Stimulated activated CD8-positive, alpha-beta memory T cell treated with anti-CD3 and anti-CD28 coated beads, Interleukin-12 subunit alpha, Interleukin-12 subunit beta, amount 100 ng/mL, for 1 hour (primary cell): ENCODE results near the gene ZDHHC6.
A peak's percentile ranks its signal among the peaks of the same experiment; 100 is the strongest.
"Not testable (repeated sequence)": the region's sequence is repeated elsewhere in the genome, so short reads cannot be mapped to it uniquely, and the experiment has no call there.

Experiments used
- DNase-seq: peaks from one replicate; pipeline ENCODE4 v3.0.0-alpha.2; 2020; ENCODE audit warnings: low read depth

The ZDHHC6 gene

GRCh38 chr10:112446855-112447619, at the start of gene ZDHHC6, which contains the start of gene VTI1A:
TSS of gene ZDHHC6 (minus strand) at chr10:112446914. CDS start at chr10:112445436, 1,478 bp downstream.
TSS of gene VTI1A (plus strand) at chr10:112447215. CDS start at chr10:112447374, 159 bp downstream.
- peak; percentile 70 for DNase-seq

GRCh38 chr10:112492736-112493135, 46.0 kb upstream of the ZDHHC6 start:
- no peak for DNase-seq

- DNase-seq = no peak
Observed at GRCh38 chr10:112491144-112491543, 44.4 kb upstream of the ZDHHC6 start.

- DNase-seq = no peak
Observed at GRCh38 chr10:112490545-112490944, 43.8 kb upstream of the ZDHHC6 start.

GRCh38 chr10:112487964-112488363, 41.2 kb upstream of the ZDHHC6 start:
- DNase-seq = no peak

GRCh38 chr10:112484399-112484798, 37.7 kb upstream of the ZDHHC6 start:
- no peak for DNase-seq

GRCh38 chr10:112481602-112482001, 34.9 kb upstream of the ZDHHC6 start:
- no peak for DNase-seq

GRCh38 chr10:112475575-112476218, 29.0 kb upstream of the ZDHHC6 start:
- no peak for DNase-seq

GRCh38 chr10:112471878-112472487, 25.3 kb upstream of the ZDHHC6 start:
- no peak for DNase-seq

GRCh38 chr10:112467541-112468075, 20.9 kb upstream of the ZDHHC6 start:
- no peak for DNase-seq

GRCh38 chr10:112466802-112467201, 20.1 kb upstream of the ZDHHC6 start:
- no peak for DNase-seq

- no peak for DNase-seq
Observed at GRCh38 chr10:112465299-112465883, 18.7 kb upstream of the ZDHHC6 start.

GRCh38 chr10:112464074-112464473, 17.4 kb upstream of the ZDHHC6 start:
- not testable (repeated sequence) for DNase-seq

GRCh38 chr10:112461029-112461887, 14.5 kb upstream of the ZDHHC6 start:
- DNase-seq = no peak

GRCh38 chr10:112460366-112460765, 13.7 kb upstream of the ZDHHC6 start:
- DNase-seq = no peak

GRCh38 chr10:112456533-112456932, 9.8 kb upstream of the ZDHHC6 start:
- DNase-seq = no peak

- DNase-seq = no peak
Observed at GRCh38 chr10:112454910-112455779, 8.4 kb upstream of the ZDHHC6 start.

GRCh38 chr10:112448888-112449287, 2.2 kb upstream of the ZDHHC6 start:
- no peak for DNase-seq

GRCh38 chr10:112447620-112447928, 860 bp upstream of the ZDHHC6 start:
- DNase-seq = no peak

- no peak for DNase-seq
Observed at GRCh38 chr10:112446055-112446854, 459 bp downstream of the ZDHHC6 start.
